RWPE2 (cell line): ENCODE data around the gene TENM4.

ENCODE experiments used
- ATAC-seq: fragments of 200-7000 bp; cut with Tn5 transposase; 3 replicates; pipeline ENCODE4 v1.9.1; 2021; ENCODE audit warnings: low read depth
- DNase-seq: peaks from one replicate; pipeline ENCODE4 v3.0.0-alpha.2; 2020; ENCODE audit warnings: low spot score
- H3K27ac ChIP-seq: fragments of 450-650 bp; 2 replicates; pipeline ENCODE4 v1.5.1; 2017; ENCODE audit warnings: mild to moderate bottlenecking; ENCODE audit not compliant: poor library complexity, severe bottlenecking
- H3K27me3 ChIP-seq: fragments of 250-450 bp; sonication (Bioruptor Pico); 2 replicates; pipeline ENCODE4 v1.5.1; 2021; ENCODE audit warnings: mild to moderate bottlenecking, moderate library complexity; ENCODE audit not compliant: insufficient read depth, poor library complexity, severe bottlenecking
- H3K36me3 ChIP-seq: fragments of 250-450 bp; sonication (Bioruptor Pico); 2 replicates; pipeline ENCODE4 v1.5.1; 2020; ENCODE audit warnings: low read depth, mild to moderate bottlenecking, moderate library complexity
- H3K4me1 ChIP-seq: fragments of 250-450 bp; sonication (Bioruptor Pico); 2 replicates; pipeline ENCODE4 v1.5.1; 2021; ENCODE audit warnings: mild to moderate bottlenecking, moderate library complexity; ENCODE audit not compliant: insufficient read depth, poor library complexity, severe bottlenecking
- H3K4me3 ChIP-seq: fragments of 250-450 bp; sonication (Bioruptor Pico); 2 replicates; pipeline ENCODE4 v1.5.1; 2021; ENCODE audit warnings: mild to moderate bottlenecking, moderate library complexity; ENCODE audit not compliant: severe bottlenecking
- H3K9me3 ChIP-seq: fragments of 250-450 bp; sonication (Bioruptor Pico); 2 replicates; pipeline ENCODE4 v1.5.1; 2021; ENCODE audit warnings: mild to moderate bottlenecking, moderate library complexity; ENCODE audit not compliant: severe bottlenecking
- TF ChIP-seq, protein P1 (sequence below): fragments of 450-650 bp; IDR thresholded peaks from one replicate; pipeline ENCODE4 v1.5.1; 2017; ENCODE audit warnings: mild to moderate bottlenecking, moderate library complexity; ENCODE audit not compliant: poor library complexity, severe bottlenecking

The TENM4 gene

DNA sequence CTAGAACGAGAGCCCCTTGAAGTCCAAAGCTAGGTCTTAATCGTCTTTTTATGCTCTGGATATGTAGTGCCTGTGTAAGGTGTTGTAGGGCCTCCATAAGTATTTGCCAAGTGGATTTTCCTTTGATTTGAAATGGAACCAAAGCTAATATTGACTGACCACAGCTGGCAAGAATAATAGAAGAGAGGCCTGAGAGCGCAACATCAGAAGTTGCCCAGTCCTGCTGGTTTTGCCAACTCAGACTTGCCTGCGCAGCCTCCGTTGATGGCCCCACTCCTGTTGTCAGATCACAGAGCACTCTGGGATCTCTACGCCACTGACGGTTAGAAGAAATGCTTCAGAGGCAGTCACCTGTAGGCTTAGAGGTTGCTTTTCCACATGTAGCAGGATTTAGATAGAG is 251.2 kb downstream of the TENM4 start:
- H3K4me1 ChIP-seq = no peaks in the 10 kb centered on the region
- no peak overlapping the region for H3K4me3 ChIP-seq
- ATAC-seq (no peak), DNase-seq (no peak)
- no peak overlapping the region for H3K27ac ChIP-seq
- no peaks in the 10 kb centered on the region for H3K9me3 ChIP-seq
- TF ChIP-seq, protein P1, sequence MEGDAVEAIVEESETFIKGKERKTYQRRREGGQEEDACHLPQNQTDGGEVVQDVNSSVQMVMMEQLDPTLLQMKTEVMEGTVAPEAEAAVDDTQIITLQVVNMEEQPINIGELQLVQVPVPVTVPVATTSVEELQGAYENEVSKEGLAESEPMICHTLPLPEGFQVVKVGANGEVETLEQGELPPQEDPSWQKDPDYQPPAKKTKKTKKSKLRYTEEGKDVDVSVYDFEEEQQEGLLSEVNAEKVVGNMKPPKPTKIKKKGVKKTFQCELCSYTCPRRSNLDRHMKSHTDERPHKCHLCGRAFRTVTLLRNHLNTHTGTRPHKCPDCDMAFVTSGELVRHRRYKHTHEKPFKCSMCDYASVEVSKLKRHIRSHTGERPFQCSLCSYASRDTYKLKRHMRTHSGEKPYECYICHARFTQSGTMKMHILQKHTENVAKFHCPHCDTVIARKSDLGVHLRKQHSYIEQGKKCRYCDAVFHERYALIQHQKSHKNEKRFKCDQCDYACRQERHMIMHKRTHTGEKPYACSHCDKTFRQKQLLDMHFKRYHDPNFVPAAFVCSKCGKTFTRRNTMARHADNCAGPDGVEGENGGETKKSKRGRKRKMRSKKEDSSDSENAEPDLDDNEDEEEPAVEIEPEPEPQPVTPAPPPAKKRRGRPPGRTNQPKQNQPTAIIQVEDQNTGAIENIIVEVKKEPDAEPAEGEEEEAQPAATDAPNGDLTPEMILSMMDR = no peak
- no peaks in the 10 kb centered on the region for H3K36me3 ChIP-seq
- H3K27me3 ChIP-seq = no peaks in the 10 kb centered on the region

DNA sequence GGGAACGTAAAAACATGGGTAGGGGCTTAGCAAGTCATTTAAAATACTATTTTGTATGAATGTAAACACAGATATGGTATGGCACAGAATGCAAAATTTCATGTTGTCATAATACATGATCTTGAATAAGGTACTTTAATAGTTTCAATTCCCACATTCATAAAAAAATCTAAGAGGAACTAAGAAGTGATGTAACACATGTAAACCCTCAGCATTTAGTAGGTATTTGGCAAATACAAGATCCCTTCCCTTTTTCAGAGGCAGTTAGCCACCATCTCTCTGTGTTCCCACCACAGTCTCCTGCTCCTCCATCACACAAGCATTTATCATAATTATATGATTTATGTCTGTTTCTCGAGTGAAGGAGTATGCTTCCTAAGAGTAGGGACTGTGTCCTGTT is 251.8 kb downstream of the TENM4 start:
- H3K4me3 ChIP-seq = no peak overlapping the region
- DNase-seq = no peak
- ATAC-seq = no peak

DNA sequence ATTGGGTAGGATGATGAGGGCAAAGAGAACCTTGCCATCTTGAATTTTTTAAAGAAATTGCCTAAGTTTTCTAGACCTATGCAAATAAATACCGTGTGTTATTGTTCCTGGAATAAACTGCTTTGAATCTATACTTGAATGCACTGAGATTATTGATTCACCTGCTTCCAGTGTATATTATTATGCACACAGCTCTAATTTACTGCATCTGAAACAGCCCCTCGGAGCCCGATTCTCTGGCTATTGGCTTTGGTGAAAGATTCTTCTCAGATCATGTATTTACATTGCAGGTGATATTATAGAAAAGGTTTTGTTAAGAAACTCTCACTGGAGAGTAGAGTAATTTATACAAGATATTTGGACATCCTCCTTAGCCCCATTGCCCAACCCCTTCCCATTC is 254.2 kb downstream of the TENM4 start:
- no peaks in the 10 kb centered on the region for H3K4me1 ChIP-seq
- H3K27me3 ChIP-seq = no peaks in the 10 kb centered on the region
- H3K36me3 ChIP-seq = no peaks in the 10 kb centered on the region
- DNase-seq (no peak), ATAC-seq (no peak)
- TF ChIP-seq, protein P1 = no peak
- H3K4me3 ChIP-seq = no peak overlapping the region
- H3K27ac ChIP-seq = no peak overlapping the region
- H3K9me3 ChIP-seq = no peaks in the 10 kb centered on the region

More for the DNA sequence above, 251.8 kb downstream of the TENM4 start:
- H3K4me1 ChIP-seq = no peaks in the 10 kb centered on the region
- no peaks in the 10 kb centered on the region for H3K9me3 ChIP-seq
- no peaks in the 10 kb centered on the region for H3K36me3 ChIP-seq
- no peak overlapping the region for H3K27ac ChIP-seq
- TF ChIP-seq, protein P1 = no peak
- H3K27me3 ChIP-seq = no peaks in the 10 kb centered on the region

DNA sequence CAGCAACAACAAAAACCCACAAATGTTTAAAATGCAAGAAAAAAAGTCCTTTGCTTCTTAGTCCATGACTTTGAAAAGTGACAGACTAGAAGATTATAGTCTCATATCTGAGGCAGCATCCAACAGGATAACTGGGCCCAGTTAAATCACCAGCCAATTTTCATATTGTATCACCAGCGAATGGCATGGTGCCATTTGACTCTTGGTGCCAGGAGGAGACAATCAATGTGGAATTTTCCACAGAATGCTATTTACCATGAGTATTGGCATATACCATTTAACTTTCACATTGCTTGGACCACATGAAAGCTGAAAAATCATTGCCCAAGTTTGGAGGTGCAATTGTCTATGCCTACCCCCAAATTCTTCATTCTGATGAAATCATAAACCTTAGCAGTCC is 255.5 kb downstream of the TENM4 start:
- ATAC-seq (no peak), DNase-seq (no peak)
- H3K4me3 ChIP-seq = no peak overlapping the region
- no peak overlapping the region for H3K27ac ChIP-seq
- TF ChIP-seq, protein P1 = no peak
- H3K9me3 ChIP-seq = no peaks in the 10 kb centered on the region
- no peaks in the 10 kb centered on the region for H3K27me3 ChIP-seq
- no peaks in the 10 kb centered on the region for H3K36me3 ChIP-seq
- H3K4me1 ChIP-seq = no peaks in the 10 kb centered on the region

DNA sequence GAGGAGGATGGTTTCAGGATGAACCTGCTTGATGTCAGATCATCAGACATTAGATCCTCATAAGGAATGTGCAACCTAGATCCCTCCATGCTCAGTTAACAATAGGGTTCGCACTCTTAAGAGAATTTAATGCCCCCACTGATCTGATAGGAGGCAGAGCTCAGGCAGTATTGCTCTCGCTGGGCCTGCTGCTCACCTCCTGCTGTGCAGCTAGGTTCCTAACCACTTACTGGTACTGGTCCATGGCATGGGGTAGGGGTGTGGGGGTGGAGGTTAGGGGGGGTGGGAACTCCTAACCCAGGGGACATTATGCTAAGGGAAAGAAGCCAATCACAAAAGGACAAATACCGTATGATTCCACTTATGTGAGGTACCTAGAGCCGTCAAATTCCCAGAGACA is 256.5 kb downstream of the TENM4 start:
- Histone ChIP-seq H3K27me3 (no peaks in the 10 kb centered on the region), H3K36me3 (no peaks in the 10 kb centered on the region), H3K4me1 (no peaks in the 10 kb centered on the region), H3K27ac (no peak overlapping the region), H3K4me3 (no peak overlapping the region), H3K9me3 (no peaks in the 10 kb centered on the region)
- ATAC-seq = no peak
- TF ChIP-seq, protein P1 = no peak
- DNase-seq = no peak
